Measurements from ENCODE around the gene DAG1. TPM values are rescaled to one million over a fixed set of nuclear protein-coding genes. Genes with fewer than 3 reads are reported as not detected.

The DAG1 gene
- total RNA-seq, 1 experiment from 2014 or later: 40.3 TPM

DNA sequence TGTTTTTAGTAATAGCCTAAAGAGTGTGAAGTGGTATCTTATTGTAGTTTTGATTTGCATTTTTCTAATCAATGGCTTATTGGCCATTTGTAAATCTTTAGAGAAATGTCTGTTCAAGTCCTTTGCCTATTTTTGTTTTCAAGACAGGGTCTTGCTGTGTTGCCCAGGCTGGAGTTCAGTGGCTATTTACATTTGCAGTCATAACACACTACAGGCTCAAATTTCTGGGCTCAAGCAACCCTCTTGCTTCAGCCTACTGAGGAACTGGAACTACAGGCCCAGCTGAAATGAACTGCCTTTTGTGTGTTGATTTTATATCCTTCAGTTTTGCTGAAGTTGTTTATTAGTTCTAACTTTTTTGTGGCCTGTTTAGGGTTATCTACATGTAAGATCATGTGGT is 112.1 kb downstream of the DAG1 start:
- H3K4me3 Mint-ChIP-seq (ENCODE audit: unreplicated experiment): no peak overlapping the region
- intact Hi-C loops (cut with micrococcal nuclease): no loop called here
- DNase-seq (ENCODE audit: unreplicated experiment): no peak
- peaks cover 10% of the 10 kb centered on the region for H3K27me3 Mint-ChIP-seq (ENCODE audit: insufficient read depth, unreplicated experiment)
- no peak for TF ChIP-seq CTCF (IDR thresholded peaks at IDR 0.05; ENCODE audit: unreplicated experiment)
- H3K4me1 Mint-ChIP-seq (ENCODE audit: insufficient read depth, unreplicated experiment): no peaks in the 10 kb centered on the region
- H3K9me3 Mint-ChIP-seq (ENCODE audit: unreplicated experiment): no peaks in the 10 kb centered on the region
- no peaks in the 10 kb centered on the region for H3K36me3 Mint-ChIP-seq (ENCODE audit: insufficient read depth, unreplicated experiment)
- no peak overlapping the region for H3K27ac Mint-ChIP-seq (ENCODE audit: low read depth, unreplicated experiment)
- ChIA-PET POLR2A (interaction anchor here (0.6 kb wide), 2 partner anchors 25 to 26 kb away, joined by 3 read pairs; no protein-coding TSS in a partner anchor), CTCF (interaction anchor here (0.6 to 1.2 kb wide), 4 partner anchors 26 to 43 kb away, joined by 4 to 5 read pairs (median 4); no protein-coding TSS in a partner anchor)
- BruUV-seq (replicated peaks): no TSS peak

Other genes starting within 250 kb of the DAG1 start
- 8.1 and 9.4 TPM in 2 replicates for gene C3orf62, start 193.0 kb upstream of the DAG1 start, total RNA-seq (2022)
- gene USP4, start 130.2 kb upstream of the DAG1 start, total RNA-seq (2022): 52.6 and 54.1 TPM in 2 replicates
- gene GPX1, start 111.9 kb upstream of the DAG1 start, total RNA-seq (2022): 576 and 589 TPM in 2 replicates
- 273 and 298 TPM in 2 replicates for gene RHOA, start 58.3 kb upstream of the DAG1 start, total RNA-seq (2022)
- 14.0 and 17.2 TPM in 2 replicates for gene TCTA, start 57.8 kb upstream of the DAG1 start, total RNA-seq (2022)
- gene AMT, start 47.8 kb upstream of the DAG1 start, total RNA-seq (2022): 3.7 and 4.9 TPM in 2 replicates
- 9.7 and 19.5 TPM in 2 replicates for gene NICN1, start 40.9 kb upstream of the DAG1 start, total RNA-seq (2022)
- gene BSN, start 84.2 kb downstream of the DAG1 start, total RNA-seq (2022): 0.10 and 0.37 TPM in 2 replicates
- gene APEH, start 204.1 kb downstream of the DAG1 start, total RNA-seq (2022): 95.8 and 127 TPM in 2 replicates
- 16.3 and 18.2 TPM in 2 replicates for gene MST1, start 219.2 kb downstream of the DAG1 start, total RNA-seq (2022)
- 47.8 and 48.6 TPM in 2 replicates for gene RNF123, start 219.3 kb downstream of the DAG1 start, total RNA-seq (2022)
- 0.79 TPM in 1 of 2 replicates, not detected in the other for gene AMIGO3, start 249.4 kb downstream of the DAG1 start, total RNA-seq (2022)